ENCODE measurements around the gene SLC9A5. TPM values are rescaled to one million over a fixed set of nuclear protein-coding genes. Genes with fewer than 3 reads are reported as not detected.

SLC9A5 gene
- polyA plus RNA-seq, 1 donor (not counting 4 experiments of a cell fraction or from before 2014, with no cell fraction given): 0.51 TPM

DNA sequence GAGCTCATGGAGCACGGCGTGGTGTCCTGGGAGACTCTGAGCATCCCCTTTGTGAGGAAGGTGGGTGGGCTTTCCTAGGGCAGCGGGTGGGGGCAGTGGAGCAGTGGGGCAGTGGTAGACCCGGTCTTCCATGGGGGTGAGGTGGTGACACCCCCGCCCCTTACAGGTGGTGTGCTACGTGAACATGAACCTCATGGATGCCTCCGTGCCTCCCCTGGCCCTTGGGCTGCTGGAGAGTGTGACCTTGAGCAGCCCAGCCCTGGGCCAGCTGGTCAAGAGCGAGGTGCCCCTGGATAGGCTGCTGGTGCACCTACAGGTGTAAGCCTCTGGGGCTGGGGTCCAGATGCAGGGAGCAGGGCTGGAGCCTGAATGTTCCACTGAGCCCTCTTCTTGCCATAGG lies 48.3 kb upstream of the SLC9A5 start:
- Histone ChIP-seq H3K9ac (ENCODE audit: control insufficient read depth, extremely low read depth, insufficient read depth, low read length) (peak overlapping the region; percentile 72), H3K27ac (ENCODE audit: control insufficient read depth, insufficient read depth, low read length) (no peak overlapping the region), H3K4me1 (ENCODE audit: control insufficient read depth, extremely low read depth, insufficient read depth, low read length) (peaks cover 18% of the 10 kb centered on the region), H3K4me3 (ENCODE audit: control insufficient read depth in 2 of 3, extremely low read depth in 1 of 3, insufficient read depth in 2 of 3, low read depth in 1 of 3, low read length in 3 of 3) (peak overlapping the region; percentile 54 to 70 (median 62)), H3K27me3 (ENCODE audit: control insufficient read depth, extremely low read depth, insufficient read depth, low read length) (no peaks in the 10 kb centered on the region), H3K36me3 (ENCODE audit: control insufficient read depth in 2 of 2, extremely low read depth in 1 of 2, insufficient read depth in 2 of 2, low read length in 2 of 2) (peaks cover 30 to 35% of the 10 kb centered on the region in 2 experiments), H3K79me2 (ENCODE audit: control insufficient read depth, insufficient read depth, low read length) (peaks cover 20% of the 10 kb centered on the region), H3K4me2 (ENCODE audit: control insufficient read depth, extremely low read depth, insufficient read depth, low read depth, low read length) (peak overlapping the region; percentile 84), H2AFZ (ENCODE audit: control insufficient read depth, low read length) (no peak overlapping the region), H3K9me3 (ENCODE audit: control insufficient read depth, low read depth, low read length) (no peaks in the 10 kb centered on the region), H4K20me1 (ENCODE audit: control insufficient read depth, extremely low read depth, insufficient read depth, low read length) (no peaks in the 10 kb centered on the region), H3K9me1 (ENCODE audit: control insufficient read depth, extremely low read depth, insufficient read depth, low read length) (peaks cover 2% of the 10 kb centered on the region)
- DNase-seq (ENCODE audit: low read depth, low spot score): no peak
- dilution Hi-C loops (cut with MboI; ENCODE audit: extremely low pct_ligation_motif_present, low sequenced_read_pairs): no loop called here
- no peak for FAIRE-seq
- no peak for TF ChIP-seq EZH2 (IDR thresholded peaks at IDR 0.05; ENCODE audit: low read length)
- TF ChIP-seq CTCF (optimal IDR thresholded peaks at IDR 0.05 in 1 of 3, IDR thresholded peaks at IDR 0.05 in 1 of 3, conservative IDR thresholded peaks at IDR 0.05 in 1 of 3; ENCODE audit: extremely low read depth in 1 of 3, insufficient read depth in 2 of 3, low read length in 3 of 3): no peak

GRCh38 chr16:67201411-67202345 lies 47.1 kb upstream of the SLC9A5 start:
- peaks cover 18 to 29% of the 10 kb centered on the region in 2 experiments for H3K36me3 ChIP-seq (ENCODE audit: control insufficient read depth in 2 of 2, extremely low read depth in 1 of 2, insufficient read depth in 2 of 2, low read length in 2 of 2)
- H3K4me1 ChIP-seq (ENCODE audit: control insufficient read depth, extremely low read depth, insufficient read depth, low read length): peaks cover 26% of the 10 kb centered on the region
- dilution Hi-C loops (cut with MboI; ENCODE audit: extremely low pct_ligation_motif_present, low sequenced_read_pairs): no loop called here
- peaks cover 2% of the 10 kb centered on the region for H3K9me1 ChIP-seq (ENCODE audit: control insufficient read depth, extremely low read depth, insufficient read depth, low read length)
- no peak overlapping the region for H3K27ac ChIP-seq (ENCODE audit: control insufficient read depth, insufficient read depth, low read length)
- H3K9me3 ChIP-seq (ENCODE audit: control insufficient read depth, low read depth, low read length): no peaks in the 10 kb centered on the region
- peaks cover 11% of the 10 kb centered on the region for H3K79me2 ChIP-seq (ENCODE audit: control insufficient read depth, insufficient read depth, low read length)
- H3K9ac ChIP-seq (ENCODE audit: control insufficient read depth, extremely low read depth, insufficient read depth, low read length): no peak overlapping the region
- no peak overlapping the region for H3K4me3 ChIP-seq (ENCODE audit: control insufficient read depth in 2 of 3, extremely low read depth in 1 of 3, insufficient read depth in 2 of 3, low read depth in 1 of 3, low read length in 3 of 3)
- no peaks in the 10 kb centered on the region for H3K27me3 ChIP-seq (ENCODE audit: control insufficient read depth, extremely low read depth, insufficient read depth, low read length)
- DNase-seq (ENCODE audit: low read depth, low spot score) (no peak), FAIRE-seq (no peak)
- no peak overlapping the region for H2AFZ ChIP-seq (ENCODE audit: control insufficient read depth, low read length)
- no peaks in the 10 kb centered on the region for H4K20me1 ChIP-seq (ENCODE audit: control insufficient read depth, extremely low read depth, insufficient read depth, low read length)
- TF ChIP-seq CTCF (optimal IDR thresholded peaks at IDR 0.05 in 1 of 3, IDR thresholded peaks at IDR 0.05 in 1 of 3, conservative IDR thresholded peaks at IDR 0.05 in 1 of 3; ENCODE audit: extremely low read depth in 1 of 3, insufficient read depth in 2 of 3, low read length in 3 of 3) (no peak), EZH2 (IDR thresholded peaks at IDR 0.05; ENCODE audit: low read length) (no peak)
- no peak overlapping the region for H3K4me2 ChIP-seq (ENCODE audit: control insufficient read depth, extremely low read depth, insufficient read depth, low read depth, low read length)
